AG09309 (cell line): ENCODE results near the gene KAZN.

Source experiments
- DNase-seq: peaks from one replicate; pipeline ENCODE4 v3.0.0-alpha.2; 2010; ENCODE audit warnings: low read depth
- H3K4me3 ChIP-seq: 2 replicates; pipeline ENCODE4 v1.5.1; 2011; ENCODE audit warnings: mild to moderate bottlenecking, low read depth, low read length, moderate library complexity; ENCODE audit not compliant: control insufficient read depth
- CTCF ChIP-seq: IDR thresholded peaks from 2 replicates; pipeline ENCODE4 v1.5.1; 2011; ENCODE audit warnings: mild to moderate bottlenecking, low read depth, low read length, inconsistent platforms; ENCODE audit not compliant: insufficient read depth, control insufficient read depth; ENCODE audit errors: missing control alignments

The KAZN gene

GRCh38 chr1:15058261-15058660 lies 459.8 kb downstream of the KAZN start:
- no peak overlapping the region for H3K4me3 ChIP-seq
- DNase-seq, result no peak
- no peak for TF ChIP-seq CTCF

GRCh38 chr1:15060104-15060503 lies 461.6 kb downstream of the KAZN start:
- DNase-seq, result no peak
- TF ChIP-seq CTCF, result no peak
- no peak overlapping the region for H3K4me3 ChIP-seq

GRCh38 chr1:15062479-15063099 lies 464.1 kb downstream of the KAZN start:
- TF ChIP-seq CTCF, result peak; percentile 39
- DNase-seq, result no peak
- no peak overlapping the region for H3K4me3 ChIP-seq

GRCh38 chr1:15063346-15063745 lies 464.9 kb downstream of the KAZN start:
- H3K4me3 ChIP-seq, result no peak overlapping the region
- no peak for DNase-seq
- no peak for TF ChIP-seq CTCF

GRCh38 chr1:15063783-15064182 lies 465.3 kb downstream of the KAZN start:
- no peak for TF ChIP-seq CTCF
- H3K4me3 ChIP-seq, result no peak overlapping the region
- no peak for DNase-seq

GRCh38 chr1:15064217-15064929 lies 465.9 kb downstream of the KAZN start:
- no peak for DNase-seq
- no peak for TF ChIP-seq CTCF
- no peak overlapping the region for H3K4me3 ChIP-seq
